ENCODE data around the gene TAB2. TPM values are rescaled to one million over a fixed set of nuclear protein-coding genes. Genes with fewer than 3 reads are reported as not detected.

Gene TAB2
- total and polyA plus RNA-seq, 7 donors, result 33.4 to 149 (median 100) TPM

DNA sequence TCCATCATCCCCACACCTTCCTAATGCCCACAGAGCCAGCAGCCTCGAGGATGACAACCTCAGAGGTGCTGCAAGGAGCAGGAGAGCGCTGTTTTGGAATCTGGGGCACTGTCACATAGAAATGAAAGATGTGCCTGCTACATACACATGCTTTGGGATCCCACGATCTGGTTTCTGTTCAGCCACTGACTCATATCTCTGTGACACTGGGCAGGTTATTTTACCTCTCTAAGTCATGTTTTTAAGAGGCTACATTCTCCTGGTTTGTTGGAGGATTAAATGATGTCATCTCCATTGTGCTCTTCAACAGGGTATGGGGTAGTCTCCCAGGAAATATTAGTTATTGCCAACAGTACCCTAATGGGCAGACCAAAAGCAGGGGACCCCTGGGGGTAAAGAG, 32.6 kb upstream of the TAB2 start:
- intact Hi-C loops (cut with DNase I), result no loop called here
- 77 to 78% methylated on average over 3 of the region's 3 CpGs for WGBS, 2 donors
- Histone ChIP-seq H3K27ac (no peak overlapping the region), H3K4me3 (no peak overlapping the region), H3K27me3 (no peaks in the 10 kb centered on the region), H3K4me1 (no peaks in the 10 kb centered on the region), H3K9me3 (no peaks in the 10 kb centered on the region), H3K36me3 (no peaks in the 10 kb centered on the region)
- TF ChIP-seq EP300 (IDR thresholded peaks at IDR 0.05) (no peak), POLR2AphosphoS5 (IDR thresholded peaks at IDR 0.05) (no peak), POLR2A (IDR thresholded peaks at IDR 0.05) (no peak)
- TF ChIP-seq, protein P1, sequence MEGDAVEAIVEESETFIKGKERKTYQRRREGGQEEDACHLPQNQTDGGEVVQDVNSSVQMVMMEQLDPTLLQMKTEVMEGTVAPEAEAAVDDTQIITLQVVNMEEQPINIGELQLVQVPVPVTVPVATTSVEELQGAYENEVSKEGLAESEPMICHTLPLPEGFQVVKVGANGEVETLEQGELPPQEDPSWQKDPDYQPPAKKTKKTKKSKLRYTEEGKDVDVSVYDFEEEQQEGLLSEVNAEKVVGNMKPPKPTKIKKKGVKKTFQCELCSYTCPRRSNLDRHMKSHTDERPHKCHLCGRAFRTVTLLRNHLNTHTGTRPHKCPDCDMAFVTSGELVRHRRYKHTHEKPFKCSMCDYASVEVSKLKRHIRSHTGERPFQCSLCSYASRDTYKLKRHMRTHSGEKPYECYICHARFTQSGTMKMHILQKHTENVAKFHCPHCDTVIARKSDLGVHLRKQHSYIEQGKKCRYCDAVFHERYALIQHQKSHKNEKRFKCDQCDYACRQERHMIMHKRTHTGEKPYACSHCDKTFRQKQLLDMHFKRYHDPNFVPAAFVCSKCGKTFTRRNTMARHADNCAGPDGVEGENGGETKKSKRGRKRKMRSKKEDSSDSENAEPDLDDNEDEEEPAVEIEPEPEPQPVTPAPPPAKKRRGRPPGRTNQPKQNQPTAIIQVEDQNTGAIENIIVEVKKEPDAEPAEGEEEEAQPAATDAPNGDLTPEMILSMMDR (IDR thresholded peaks at IDR 0.05), result no peak
- no peak for DNase-seq

DNA sequence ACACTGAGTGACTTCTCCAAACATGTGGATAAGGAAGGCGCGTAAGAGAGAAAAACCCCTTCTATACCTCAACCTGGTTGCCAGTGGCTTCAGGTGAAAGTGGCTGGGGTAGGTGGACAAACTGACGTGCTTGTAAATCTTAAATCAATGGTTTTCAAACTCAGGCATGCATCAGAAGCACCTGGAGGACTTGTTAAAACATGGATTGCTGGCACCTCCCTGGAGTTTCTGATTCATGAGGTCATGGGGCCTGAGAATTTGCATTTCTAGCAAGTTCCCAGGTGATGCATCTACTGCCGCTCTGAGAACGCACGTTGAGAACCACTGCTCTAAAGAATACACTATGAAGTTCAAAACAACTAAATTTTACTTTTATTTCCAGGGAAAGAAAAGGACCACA, 31.9 kb upstream of the TAB2 start:
- Histone ChIP-seq H3K4me3 (no peak overlapping the region), H3K4me1 (no peaks in the 10 kb centered on the region), H3K27me3 (no peaks in the 10 kb centered on the region), H3K27ac (no peak overlapping the region), H3K9me3 (no peaks in the 10 kb centered on the region), H3K36me3 (no peaks in the 10 kb centered on the region)
- WGBS, 2 donors, result 76 to 94% methylated on average over 6 of the region's 6 CpGs
- no peak for DNase-seq
- intact Hi-C loops (cut with DNase I), result no loop called here
- TF ChIP-seq EP300 (IDR thresholded peaks at IDR 0.05) (no peak), POLR2A (IDR thresholded peaks at IDR 0.05) (no peak), POLR2AphosphoS5 (IDR thresholded peaks at IDR 0.05) (no peak)
- TF ChIP-seq, protein P1 (IDR thresholded peaks at IDR 0.05), result no peak

DNA sequence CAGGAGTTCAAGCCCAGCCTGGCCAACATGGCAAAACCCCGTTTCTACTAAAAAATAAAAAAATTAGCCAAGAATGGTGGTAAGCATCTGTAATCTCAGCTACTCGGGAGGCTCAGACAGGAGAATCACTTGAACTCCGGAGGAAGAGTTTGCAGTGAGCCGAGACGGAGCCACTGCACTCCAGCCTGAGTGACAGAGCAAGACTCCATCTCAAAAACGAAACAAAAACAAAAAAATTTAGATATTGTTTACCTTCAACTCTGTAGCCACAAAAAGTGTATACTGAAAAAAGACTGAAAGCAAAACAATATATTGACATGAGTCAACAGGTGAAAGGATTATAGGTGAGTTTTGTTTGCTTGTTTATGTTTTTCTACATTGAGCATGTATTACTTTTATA, 30.6 kb upstream of the TAB2 start:
- DNase-seq, result no peak
- Histone ChIP-seq H3K27ac (no peak overlapping the region), H3K27me3 (no peaks in the 10 kb centered on the region), H3K9me3 (no peaks in the 10 kb centered on the region), H3K36me3 (no peaks in the 10 kb centered on the region), H3K4me1 (no peaks in the 10 kb centered on the region), H3K4me3 (no peak overlapping the region)
- TF ChIP-seq, protein P1 (IDR thresholded peaks at IDR 0.05), result no peak
- TF ChIP-seq EP300 (IDR thresholded peaks at IDR 0.05) (no peak), POLR2A (IDR thresholded peaks at IDR 0.05) (no peak), POLR2AphosphoS5 (IDR thresholded peaks at IDR 0.05) (no peak)
- intact Hi-C loops (cut with DNase I), result no loop called here
- WGBS, 2 donors, result 84 to 89% methylated on average over 6 of the region's 6 CpGs

DNA sequence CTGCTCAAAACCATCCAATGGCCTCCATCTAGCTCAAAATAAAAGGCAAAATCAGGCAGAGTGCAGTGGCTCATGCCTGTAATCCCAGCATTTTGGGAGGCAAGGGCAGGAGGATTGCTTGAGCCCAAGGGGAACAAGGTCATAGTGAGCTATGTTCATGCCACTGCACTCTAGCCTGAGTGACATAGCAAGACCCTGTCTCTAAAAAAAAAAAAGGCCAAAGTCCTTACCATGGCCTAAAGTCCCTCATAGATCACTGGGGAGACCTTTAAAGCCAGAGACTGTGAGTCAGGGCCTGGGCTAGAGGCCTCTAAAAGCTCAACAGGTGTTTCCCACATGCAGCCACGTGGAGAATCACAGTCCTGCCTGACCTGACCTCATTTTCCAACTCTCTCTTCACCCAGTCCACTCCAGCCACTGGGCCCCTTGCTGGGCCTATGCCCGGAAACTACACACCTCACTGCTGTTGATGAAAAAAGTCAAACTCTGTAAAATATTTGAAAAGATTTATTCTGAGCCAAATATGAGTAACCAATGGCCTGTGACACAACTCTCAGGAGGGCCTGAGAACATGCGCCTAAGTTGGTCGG, 28.2 kb upstream of the TAB2 start:
- 83 to 85% methylated on average over 4 of the region's 4 CpGs for WGBS, 2 donors
- no peak overlapping the region for H3K27ac ChIP-seq
- no peaks in the 10 kb centered on the region for H3K4me1 ChIP-seq
- H3K4me3 ChIP-seq, result no peak overlapping the region
- no peak for DNase-seq
- H3K27me3 ChIP-seq, result no peaks in the 10 kb centered on the region
- intact Hi-C loops (cut with DNase I), result no loop called here
- no peaks in the 10 kb centered on the region for H3K9me3 ChIP-seq
- H3K36me3 ChIP-seq, result no peaks in the 10 kb centered on the region
- TF ChIP-seq, protein P1 (IDR thresholded peaks at IDR 0.05), result no peak
- TF ChIP-seq POLR2AphosphoS5 (IDR thresholded peaks at IDR 0.05) (no peak), POLR2A (IDR thresholded peaks at IDR 0.05) (no peak), EP300 (IDR thresholded peaks at IDR 0.05) (no peak)

DNA sequence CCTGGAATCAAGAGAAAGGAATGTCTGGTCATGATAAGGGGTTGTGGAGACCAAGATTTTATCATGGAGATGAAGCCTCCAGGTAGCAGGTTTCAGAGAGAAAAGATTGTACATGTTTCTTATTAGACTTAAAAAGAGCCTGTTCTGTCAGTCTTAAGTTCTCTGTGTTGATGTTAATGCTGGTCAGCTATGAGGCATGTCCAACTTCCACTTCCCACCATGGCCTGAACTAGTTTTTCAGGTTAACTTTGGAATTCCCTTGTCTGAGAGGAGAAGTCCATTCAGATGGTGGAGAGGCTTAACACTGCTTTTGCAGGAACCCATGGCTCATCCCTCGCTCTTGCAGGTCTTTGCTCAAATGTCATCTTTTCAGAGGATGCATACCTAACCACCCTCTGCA, 27.5 kb upstream of the TAB2 start:
- Histone ChIP-seq H3K36me3 (no peaks in the 10 kb centered on the region), H3K4me1 (no peaks in the 10 kb centered on the region), H3K4me3 (no peak overlapping the region), H3K9me3 (no peaks in the 10 kb centered on the region), H3K27ac (no peak overlapping the region), H3K27me3 (no peaks in the 10 kb centered on the region)
- no peak for TF ChIP-seq POLR2AphosphoS5 (IDR thresholded peaks at IDR 0.05)
- TF ChIP-seq, protein P1 (IDR thresholded peaks at IDR 0.05), result no peak
- DNase-seq, result no peak
- WGBS, 2 donors, result 96 to 98% methylated on average over 1 of the region's 1 CpG
- intact Hi-C loops (cut with DNase I), result no loop called here
